ENCODE results near the gene ETNK1. TPM values are rescaled to one million over a fixed set of nuclear protein-coding genes. Genes with fewer than 3 reads are reported as not detected.
"Not testable (repeated sequence)": the region's sequence is repeated elsewhere in the genome, so short reads cannot be mapped to it uniquely, and the experiment has no call there.

The ETNK1 gene
- total RNA-seq, 1 donor from 2014 or later: 23.3 TPM

DNA sequence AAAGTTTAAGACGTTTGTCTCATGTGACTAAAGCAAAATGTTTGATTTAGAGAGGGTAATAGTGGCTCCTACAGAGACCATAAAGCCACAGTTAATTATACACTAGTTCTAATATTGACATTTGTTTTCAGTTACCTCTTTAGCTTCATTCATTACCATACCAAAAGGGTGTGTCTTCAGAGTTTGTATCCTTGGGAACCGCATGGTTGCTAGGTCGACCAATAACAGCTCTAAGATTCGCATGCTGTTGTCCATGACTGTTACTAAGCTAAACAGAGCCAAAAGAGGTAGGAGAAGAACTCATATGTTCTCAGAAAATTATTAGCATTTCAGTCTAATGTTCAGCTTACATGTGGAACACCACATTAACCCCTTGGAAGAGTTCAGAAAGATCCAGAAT is 36.2 kb upstream of the ETNK1 start:
- no peaks in the 10 kb centered on the region for H3K27me3 ChIP-seq
- intact Hi-C loops (cut with DNase I): no loop called here
- H3K4me3 ChIP-seq: no peak overlapping the region
- H3K4me1 ChIP-seq: no peaks in the 10 kb centered on the region
- no peaks in the 10 kb centered on the region for H3K9me3 ChIP-seq
- no peaks in the 10 kb centered on the region for H3K36me3 ChIP-seq
- DNase-seq (ENCODE audit: extremely low spot score in 2 of 2): no peak
- H3K27ac ChIP-seq: no peak overlapping the region
- TF ChIP-seq, protein P1, sequence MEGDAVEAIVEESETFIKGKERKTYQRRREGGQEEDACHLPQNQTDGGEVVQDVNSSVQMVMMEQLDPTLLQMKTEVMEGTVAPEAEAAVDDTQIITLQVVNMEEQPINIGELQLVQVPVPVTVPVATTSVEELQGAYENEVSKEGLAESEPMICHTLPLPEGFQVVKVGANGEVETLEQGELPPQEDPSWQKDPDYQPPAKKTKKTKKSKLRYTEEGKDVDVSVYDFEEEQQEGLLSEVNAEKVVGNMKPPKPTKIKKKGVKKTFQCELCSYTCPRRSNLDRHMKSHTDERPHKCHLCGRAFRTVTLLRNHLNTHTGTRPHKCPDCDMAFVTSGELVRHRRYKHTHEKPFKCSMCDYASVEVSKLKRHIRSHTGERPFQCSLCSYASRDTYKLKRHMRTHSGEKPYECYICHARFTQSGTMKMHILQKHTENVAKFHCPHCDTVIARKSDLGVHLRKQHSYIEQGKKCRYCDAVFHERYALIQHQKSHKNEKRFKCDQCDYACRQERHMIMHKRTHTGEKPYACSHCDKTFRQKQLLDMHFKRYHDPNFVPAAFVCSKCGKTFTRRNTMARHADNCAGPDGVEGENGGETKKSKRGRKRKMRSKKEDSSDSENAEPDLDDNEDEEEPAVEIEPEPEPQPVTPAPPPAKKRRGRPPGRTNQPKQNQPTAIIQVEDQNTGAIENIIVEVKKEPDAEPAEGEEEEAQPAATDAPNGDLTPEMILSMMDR (IDR thresholded peaks at IDR 0.05): no peak
- TF ChIP-seq POLR2A (IDR thresholded peaks at IDR 0.05) (no peak), POLR2AphosphoS5 (IDR thresholded peaks at IDR 0.05; ENCODE audit: insufficient read depth in 1 of 2, low read depth in 1 of 2) (no peak)

DNA sequence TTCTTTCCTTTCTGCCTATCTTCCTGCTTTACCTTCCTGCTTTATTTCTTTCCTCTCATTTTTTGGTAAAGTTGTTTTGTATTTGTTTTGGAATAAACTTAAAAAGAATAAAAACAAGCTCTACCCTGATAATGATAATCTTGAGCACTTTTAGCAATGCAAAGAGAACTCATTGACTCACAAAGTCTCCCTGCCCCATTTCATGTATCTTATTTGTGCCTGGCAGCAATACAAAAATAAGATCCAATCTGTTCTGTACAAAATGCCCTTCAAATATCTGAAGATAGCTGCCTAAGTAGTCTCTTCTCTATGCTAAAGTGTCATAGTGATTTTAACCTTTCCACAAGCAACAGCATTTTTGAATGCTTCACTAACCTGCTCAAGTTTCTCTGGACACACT is 31.1 kb upstream of the ETNK1 start:
- Histone ChIP-seq H3K36me3 (no peaks in the 10 kb centered on the region), H3K27me3 (no peaks in the 10 kb centered on the region), H3K4me1 (no peaks in the 10 kb centered on the region), H3K27ac (no peak overlapping the region), H3K9me3 (no peaks in the 10 kb centered on the region), H3K4me3 (no peak overlapping the region)
- TF ChIP-seq POLR2AphosphoS5 (IDR thresholded peaks at IDR 0.05; ENCODE audit: insufficient read depth in 1 of 2, low read depth in 1 of 2): no peak
- DNase-seq (ENCODE audit: extremely low spot score in 2 of 2): no peak
- intact Hi-C loops (cut with DNase I): no loop called here

DNA sequence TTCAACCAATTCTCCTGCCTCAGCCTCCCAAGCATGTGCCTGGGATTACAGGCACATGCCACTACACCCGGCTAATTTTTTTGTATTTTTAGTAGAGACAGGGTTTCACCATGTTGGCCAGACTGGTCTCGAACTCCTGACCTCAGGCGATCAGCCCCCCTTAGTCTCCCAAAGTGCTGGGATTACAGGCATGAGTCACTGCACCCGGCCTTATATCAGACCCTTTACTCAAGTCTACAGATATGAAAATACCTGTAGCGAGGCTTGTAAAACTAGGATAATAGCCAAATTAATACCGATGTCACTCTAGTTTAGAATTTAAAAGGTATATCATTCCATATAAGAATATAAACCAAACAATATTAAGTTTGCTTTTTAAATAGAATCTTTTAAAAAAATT is 27.4 kb upstream of the ETNK1 start:
- H3K27ac ChIP-seq; intact Hi-C loops (cut with DNase I); DNase-seq (ENCODE audit: extremely low spot score in 2 of 2); H3K36me3 ChIP-seq; H3K4me3 ChIP-seq; H3K4me1 ChIP-seq; H3K9me3 ChIP-seq; H3K27me3 ChIP-seq: not testable (repeated sequence)

DNA sequence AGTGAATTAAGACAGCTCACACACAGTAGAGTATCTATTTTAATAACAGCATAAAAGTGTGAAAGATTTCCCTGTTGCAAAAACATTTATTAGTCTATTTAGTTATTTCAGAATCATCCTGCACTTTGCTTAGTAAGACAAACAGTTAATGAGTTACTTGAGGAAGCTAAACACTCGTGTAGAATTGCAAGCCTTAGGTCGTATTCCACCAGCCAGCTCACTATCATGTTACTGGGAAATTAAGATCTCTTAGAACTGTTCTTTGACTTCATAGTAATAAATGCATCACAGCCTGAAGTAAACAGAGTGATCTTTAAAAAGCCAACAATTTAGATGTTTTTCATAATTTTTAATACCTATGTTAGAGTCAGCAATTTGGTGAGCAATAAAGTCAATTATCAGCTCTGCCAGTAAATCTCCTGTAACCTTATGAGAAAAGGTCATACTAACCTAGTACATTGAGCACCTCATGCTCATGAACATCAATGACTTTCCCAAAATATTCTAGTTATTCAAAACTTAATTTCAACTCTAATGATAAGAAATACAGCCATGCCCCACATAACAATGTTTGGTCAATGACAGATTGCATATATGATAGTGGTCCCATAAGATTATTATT is 26.7 kb upstream of the ETNK1 start:
- H3K4me3 ChIP-seq: no peak overlapping the region
- H3K27me3 ChIP-seq: no peaks in the 10 kb centered on the region
- TF ChIP-seq, protein P1 (IDR thresholded peaks at IDR 0.05): no peak
- TF ChIP-seq POLR2A (IDR thresholded peaks at IDR 0.05) (no peak), POLR2AphosphoS5 (IDR thresholded peaks at IDR 0.05; ENCODE audit: insufficient read depth in 1 of 2, low read depth in 1 of 2) (no peak)
- no peaks in the 10 kb centered on the region for H3K9me3 ChIP-seq
- DNase-seq (ENCODE audit: extremely low spot score in 2 of 2): no peak
- no peak overlapping the region for H3K27ac ChIP-seq
- H3K36me3 ChIP-seq: no peaks in the 10 kb centered on the region
- H3K4me1 ChIP-seq: no peaks in the 10 kb centered on the region
- intact Hi-C loops (cut with DNase I): no loop called here

DNA sequence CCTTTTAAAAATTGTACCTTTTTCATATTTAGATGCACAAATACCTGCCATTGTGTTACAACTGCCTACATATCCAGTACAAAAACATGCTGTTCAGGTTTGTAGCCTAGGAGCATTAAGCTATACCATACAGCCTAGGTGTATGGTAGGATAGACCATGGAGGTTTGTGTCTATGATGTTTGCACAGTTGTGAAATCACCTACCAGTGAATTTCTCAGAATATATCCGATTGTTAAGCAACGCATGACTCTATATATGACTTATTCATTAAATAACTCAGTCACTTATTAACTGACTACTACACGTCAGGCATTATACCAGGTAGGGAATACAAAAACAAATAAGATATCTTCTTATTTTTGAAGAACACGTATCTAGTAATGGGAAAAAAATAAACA is 26.2 kb upstream of the ETNK1 start:
- Histone ChIP-seq H3K4me3 (no peak overlapping the region), H3K36me3 (no peaks in the 10 kb centered on the region), H3K4me1 (no peaks in the 10 kb centered on the region), H3K9me3 (no peaks in the 10 kb centered on the region), H3K27me3 (no peaks in the 10 kb centered on the region), H3K27ac (no peak overlapping the region)
- TF ChIP-seq POLR2AphosphoS5 (IDR thresholded peaks at IDR 0.05; ENCODE audit: insufficient read depth in 1 of 2, low read depth in 1 of 2): no peak
- no peak for TF ChIP-seq POLR2A (IDR thresholded peaks at IDR 0.05)
- TF ChIP-seq, protein P1 (IDR thresholded peaks at IDR 0.05): no peak
- intact Hi-C loops (cut with DNase I): no loop called here
- DNase-seq (ENCODE audit: extremely low spot score in 2 of 2): no peak

DNA sequence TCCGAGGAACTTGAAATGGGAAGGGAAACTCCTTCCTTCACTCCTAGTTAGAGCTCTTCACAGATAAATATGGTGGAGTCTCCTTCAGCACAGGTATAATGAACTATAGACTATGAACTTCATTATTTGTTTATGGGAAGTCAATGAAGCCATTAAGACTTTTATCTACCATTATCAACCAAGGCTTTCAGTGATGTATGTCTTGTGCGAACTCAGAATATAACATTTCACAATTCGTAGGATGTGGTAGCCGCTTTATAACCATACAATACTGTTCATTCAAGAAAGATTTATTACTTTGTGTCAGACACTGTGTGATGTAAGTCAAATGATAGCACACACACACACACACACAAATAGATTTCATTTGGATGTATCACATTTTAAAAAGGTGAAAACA is 24.8 kb upstream of the ETNK1 start:
- no peaks in the 10 kb centered on the region for H3K36me3 ChIP-seq
- no peak overlapping the region for H3K27ac ChIP-seq
- H3K4me1 ChIP-seq: no peaks in the 10 kb centered on the region
- TF ChIP-seq POLR2AphosphoS5 (IDR thresholded peaks at IDR 0.05; ENCODE audit: insufficient read depth in 1 of 2, low read depth in 1 of 2): no peak
- TF ChIP-seq, protein P1 (IDR thresholded peaks at IDR 0.05): no peak
- TF ChIP-seq POLR2A (IDR thresholded peaks at IDR 0.05): no peak
- H3K27me3 ChIP-seq: no peaks in the 10 kb centered on the region
- no peak for DNase-seq (ENCODE audit: extremely low spot score in 2 of 2)
- no peaks in the 10 kb centered on the region for H3K9me3 ChIP-seq
- H3K4me3 ChIP-seq: no peak overlapping the region
- intact Hi-C loops (cut with DNase I): no loop called here
